T-helper 22 cell (primary cell): Measurements from ENCODE around the gene COPE.
"Not testable (repeated sequence)": the region's sequence is repeated elsewhere in the genome, so short reads cannot be mapped to it uniquely, and the experiment has no call there.

ENCODE experiments used
- DNase-seq: peaks from one replicate; pipeline ENCODE4 v3.0.0-alpha.2; 2020; ENCODE audit warnings: low read depth

The COPE gene

GRCh38 chr19:18908917-18909619 is 10.1 kb downstream of the COPE start:
- no peak for DNase-seq

DNA sequence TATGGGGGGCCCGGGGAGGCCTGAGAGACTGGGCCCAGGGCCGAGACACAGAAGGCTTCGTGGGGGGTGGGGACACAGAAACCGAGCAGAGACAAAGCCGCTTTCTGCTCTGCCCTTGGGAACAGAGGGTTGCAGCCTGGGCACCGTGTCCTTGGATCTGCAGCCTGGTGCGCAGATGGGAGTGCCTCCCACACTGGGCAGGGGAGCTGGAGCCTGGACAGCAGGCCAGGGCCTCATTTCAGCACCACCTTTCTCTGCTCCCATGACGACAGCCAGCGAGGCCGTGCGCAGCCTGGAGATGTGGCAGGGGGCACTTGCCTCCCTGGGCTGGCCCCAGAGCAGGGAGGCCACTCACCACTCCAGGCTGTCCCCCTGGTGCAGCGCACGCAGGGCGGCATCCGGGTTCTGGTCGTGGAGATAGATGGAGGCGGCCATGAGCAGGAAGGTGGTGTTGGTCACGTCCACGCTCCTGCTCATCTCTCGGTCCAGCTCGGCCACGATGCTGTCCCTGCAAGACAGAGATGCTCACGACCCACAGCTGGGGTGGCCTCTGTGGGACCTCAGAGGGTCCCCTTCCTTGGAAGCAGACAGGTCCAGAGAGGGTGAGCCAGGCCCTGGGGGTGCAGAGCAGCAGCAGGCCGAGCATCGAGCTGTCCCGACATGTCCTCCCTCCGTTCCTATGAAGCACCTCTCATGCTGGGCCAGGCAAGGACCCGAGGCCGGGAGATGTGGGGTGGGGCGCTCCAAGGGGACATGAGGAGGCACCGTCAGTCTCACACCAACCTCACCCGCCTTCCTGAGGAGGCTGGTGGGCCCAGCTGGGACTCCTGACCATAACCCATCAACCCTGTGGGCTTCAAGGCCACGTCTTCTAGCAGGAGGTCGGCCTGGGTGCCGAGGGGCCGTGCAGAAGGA is 12.3 kb downstream of the COPE start:
- no peak for DNase-seq

GRCh38 chr19:18905513-18906236 is 13.5 kb downstream of the COPE start:
- DNase-seq: no peak

DNA sequence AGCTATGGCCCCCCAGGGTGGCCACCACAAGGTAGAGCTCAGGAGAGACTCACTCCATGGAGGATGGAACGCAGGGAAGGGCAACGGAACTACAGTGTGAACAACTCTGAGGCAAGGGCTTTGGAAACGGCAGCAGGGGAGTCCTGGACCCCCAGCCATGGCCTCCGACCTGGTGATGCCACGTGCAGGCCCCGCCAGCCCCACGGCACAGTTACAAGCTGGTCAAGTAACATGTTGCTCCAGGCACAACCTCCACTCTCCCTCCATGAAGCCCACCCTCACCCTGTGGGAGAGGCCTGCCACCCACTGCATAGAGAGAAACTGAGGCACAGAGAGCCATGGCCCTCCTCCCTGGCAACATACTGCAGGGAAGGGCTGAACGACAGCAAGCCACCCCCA is 14.1 kb downstream of the COPE start:
- DNase-seq: no peak

DNA sequence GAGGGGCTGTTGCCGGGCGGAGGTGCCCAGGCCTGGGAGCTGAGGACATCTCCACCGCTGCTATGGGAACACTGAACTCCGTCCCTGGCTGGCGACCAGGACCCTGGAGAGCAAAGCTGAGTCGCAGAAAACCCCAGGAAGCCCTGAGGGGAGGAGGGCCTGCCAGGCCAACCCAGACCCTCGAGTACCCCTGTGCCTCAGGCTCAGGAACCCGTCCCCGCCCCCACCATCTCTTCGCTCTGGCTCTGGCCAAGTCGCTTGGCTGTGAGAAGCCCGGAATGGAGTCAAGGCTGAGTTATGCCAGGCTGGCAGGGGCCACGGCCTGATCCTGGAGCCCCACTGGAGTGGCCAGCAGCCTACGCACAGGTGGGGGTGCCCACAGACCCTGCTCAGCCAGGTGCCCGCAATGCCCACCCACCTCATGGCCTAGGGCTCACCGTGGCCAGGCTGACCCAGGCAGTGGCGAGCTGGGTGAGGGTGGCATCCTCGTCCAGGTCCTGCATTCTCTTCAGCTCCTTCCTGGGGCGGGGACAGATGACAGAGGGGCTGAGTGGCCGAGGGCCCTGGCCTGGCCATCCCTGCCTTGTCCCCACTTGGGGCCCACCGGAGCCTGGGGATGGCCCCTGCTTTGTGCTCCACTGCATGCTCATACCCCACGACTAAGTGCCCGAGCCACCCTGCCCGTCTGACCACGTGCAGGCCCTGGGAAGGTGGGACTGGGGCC is 14.7 kb downstream of the COPE start:
- no peak for DNase-seq

GRCh38 chr19:18903156-18904037 is 15.8 kb downstream of the COPE start:
- no peak for DNase-seq

- not testable (repeated sequence) for DNase-seq
These were observed 16.7 kb downstream of the COPE start for GRCh38 chr19:18902519-18902918.

- DNase-seq: no peak
These were observed 17.7 kb downstream of the COPE start for GRCh38 chr19:18901491-18901890.

DNA sequence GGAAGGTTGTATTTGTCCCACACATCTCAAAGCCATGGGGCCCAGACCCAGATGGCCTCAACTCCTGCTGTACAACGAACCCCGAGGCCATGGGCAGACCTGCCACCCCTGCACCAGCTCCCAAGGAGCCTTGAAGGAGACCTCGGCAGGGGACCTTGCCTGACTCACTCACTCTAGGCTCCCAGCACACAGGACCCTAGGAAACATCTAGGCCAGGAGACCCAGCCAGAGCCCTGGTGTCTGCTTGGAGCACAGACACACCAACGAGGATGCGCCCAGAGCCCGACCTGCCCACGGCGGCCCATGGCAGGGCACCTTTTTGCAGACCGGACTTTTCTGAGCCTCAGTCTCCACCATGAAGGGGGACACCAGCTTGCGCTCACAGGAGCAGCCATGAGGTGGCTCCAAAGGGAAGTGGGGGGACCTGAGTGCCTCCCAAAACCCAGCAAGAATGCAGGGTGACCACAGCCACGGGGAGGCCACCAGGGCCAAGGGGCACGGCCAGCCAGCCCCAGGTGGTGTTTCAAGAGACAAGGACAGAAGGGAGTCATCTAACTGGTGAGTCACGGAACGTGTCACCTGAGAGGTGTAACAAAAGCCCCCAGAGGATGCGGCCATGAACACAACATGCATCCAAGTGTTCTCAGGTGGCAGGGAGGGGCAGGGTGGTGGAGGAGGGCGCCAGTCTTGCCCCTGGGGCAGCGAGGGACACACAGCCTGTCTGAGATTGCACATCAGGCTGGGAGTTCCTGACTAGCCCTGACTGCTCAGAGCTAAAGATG is 18.3 kb downstream of the COPE start:
- DNase-seq: no peak

- no peak for DNase-seq
These were observed 19.3 kb downstream of the COPE start for GRCh38 chr19:18899624-18900560.

DNA sequence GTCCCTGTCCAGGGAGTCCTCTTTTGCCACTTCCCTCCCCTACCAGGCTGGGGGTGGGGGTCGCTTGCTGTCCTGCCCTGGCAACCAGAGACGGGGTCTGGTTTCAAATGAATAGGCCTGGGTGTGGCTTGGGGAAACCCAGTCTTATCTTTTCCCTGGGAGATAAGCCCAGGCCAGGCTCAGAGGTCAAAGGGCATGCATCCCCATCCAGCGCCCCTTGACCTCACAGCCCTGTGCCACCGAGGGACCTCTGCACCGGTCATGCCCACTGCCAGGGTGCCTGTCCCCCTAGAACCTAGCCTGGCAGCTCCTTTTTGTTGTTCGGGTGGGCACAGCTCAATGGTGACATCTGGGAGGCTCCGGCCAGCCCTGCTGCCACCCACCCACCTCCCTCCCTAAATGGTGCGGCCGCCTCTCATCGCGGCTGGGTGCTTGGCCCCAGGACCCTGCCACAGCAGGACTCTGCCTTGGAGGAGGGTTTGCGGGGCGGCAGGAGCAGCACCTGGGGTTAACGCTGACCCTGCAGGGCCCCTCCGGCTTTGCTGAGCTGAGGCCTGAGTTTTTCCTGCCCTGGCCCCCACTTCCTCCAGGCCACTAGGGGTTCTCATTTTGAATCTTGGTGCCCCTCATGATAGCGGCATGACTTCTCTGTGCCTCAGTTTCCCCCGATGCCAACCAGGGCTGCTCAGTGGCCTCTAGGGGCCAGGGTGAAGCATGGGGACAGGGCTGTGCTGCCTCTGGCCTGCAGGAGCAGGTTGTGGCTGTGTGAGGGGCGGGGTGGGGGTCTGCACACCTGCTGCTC is 20.4 kb downstream of the COPE start:
- no peak for DNase-seq

DNA sequence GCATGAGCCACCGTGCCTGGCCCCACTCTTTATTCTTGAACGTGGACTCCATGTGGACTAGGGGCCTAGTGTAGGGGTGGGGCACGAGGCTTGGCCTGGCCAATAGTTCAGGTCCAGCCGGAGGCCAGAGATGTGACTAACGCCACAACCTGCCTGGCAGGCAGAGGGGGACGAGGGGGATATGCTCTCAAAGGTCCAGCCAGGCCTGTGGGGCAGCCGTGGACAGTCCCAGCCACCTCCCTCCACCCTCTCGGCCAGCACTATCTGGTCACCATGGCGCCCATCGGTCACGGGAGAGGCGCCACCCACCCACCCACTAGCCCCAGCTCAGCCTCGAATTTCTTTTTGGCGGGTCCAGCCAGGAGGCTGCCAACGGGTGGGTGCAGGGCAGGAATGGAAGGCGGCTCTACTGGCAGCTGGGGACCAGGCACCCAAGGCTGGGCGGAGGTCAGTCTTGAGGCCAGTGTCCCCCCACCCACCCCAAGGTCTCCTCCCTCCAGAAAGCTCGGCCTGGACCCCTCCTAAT is 21.0 kb downstream of the COPE start:
- DNase-seq: no peak

DNA sequence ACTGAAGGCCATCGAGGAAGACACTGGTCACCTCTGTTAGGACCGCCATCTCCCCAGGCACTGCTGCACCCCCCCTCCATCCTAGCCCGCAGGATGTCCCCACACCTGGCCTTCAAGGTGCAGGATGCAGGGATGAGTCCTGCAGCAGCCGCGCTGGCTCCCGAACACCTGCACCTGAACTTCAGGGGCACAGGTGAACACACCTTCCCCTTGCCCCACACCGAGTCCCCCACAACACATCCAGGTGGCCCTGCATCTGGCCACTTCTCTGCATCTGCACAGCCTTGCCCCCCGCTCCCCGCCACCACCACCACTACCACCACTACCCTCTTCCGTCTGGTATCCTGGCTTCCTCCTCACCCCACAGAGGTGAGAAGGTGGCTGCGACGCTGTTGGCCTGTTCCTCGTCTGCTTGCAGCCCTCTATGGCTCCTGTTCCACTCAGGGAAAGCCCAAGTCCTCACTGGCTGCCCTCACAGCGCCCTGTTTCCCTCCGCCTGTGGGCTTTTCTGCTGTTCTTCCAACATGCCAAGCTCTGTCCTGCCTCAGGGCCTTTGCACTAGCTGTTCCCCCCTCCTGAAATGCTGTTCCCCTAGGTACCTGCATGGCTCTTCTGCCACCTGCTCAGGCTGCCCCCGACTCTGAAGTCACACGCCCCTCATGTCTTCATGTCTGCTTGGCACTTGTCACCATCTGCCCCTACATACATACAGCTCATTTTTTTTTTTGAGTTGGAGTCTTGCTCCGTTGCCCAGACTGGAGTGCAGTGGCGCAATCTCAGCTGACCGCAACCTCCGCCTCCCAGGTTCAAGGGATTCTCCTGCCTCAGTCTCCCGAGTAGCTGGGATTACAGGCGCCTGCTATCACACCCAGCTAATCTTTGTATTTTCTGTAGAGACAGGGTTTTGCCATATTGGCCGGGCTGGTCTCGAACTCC is 21.8 kb downstream of the COPE start:
- DNase-seq: no peak

DNA sequence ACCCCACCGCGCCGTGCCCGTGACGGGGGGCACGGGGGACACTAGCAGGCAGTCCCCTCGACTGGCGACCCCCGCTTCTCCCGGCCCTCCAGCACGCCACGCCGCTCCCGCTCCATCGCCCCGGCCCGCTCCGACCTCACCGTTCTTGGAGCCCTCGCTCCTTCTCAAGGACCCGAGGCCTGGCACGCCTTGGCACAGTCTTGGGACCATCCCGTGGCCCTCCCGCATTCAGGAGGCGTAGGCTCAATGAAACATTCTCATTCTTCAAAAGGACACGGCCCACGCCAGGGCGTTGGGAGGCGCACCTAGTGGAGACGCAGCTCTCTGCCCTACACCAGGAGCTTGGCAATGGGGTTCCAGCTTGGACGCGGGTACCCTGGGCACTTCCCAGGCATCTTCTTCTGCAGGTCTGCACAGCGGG is 22.8 kb downstream of the COPE start:
- no peak for DNase-seq

DNA sequence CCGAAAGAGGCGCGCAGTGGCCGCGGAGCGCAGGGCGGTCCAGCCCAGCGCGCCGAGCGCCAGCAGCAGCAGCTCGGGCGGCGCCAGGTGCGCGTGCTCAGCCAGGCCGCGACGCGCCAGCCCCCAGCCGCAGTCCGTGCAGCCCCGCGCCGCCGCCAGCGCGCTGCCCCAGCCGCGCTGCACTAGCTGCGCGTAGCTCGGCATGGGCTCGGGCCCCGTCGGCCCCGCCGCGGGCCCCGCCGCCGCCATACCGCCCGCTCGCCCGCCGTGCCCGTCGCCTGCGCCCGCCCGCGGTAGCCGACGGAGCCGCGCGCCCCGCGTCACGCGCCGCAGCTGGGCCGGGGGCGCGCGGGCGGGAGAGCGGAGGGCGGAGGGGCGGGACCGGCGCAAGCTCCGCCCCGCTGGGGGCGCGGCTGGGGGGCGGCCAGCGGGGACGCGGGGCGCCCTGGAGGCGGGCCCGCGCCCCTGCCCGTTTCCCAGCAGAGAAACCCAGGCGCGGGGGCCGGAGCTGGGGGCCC is 23.3 kb downstream of the COPE start, which contains the start of gene CERS1:
CERS1 (minus strand) TSS at position 335 of the 518 bp plus-strand sequence; CDS start at position 249, 86 bp downstream.
- DNase-seq: no peak
